GM18873 (cell line): ENCODE measurements around the gene S100A16.
A peak's percentile ranks its signal among the peaks of the same experiment; 100 is the strongest.

Experiments
- ATAC-seq: cut with Tn5 transposase; IDR thresholded peaks from one replicate; pipeline ENCODE4 v1.9.1; 2021; ENCODE audit warnings: mild to moderate bottlenecking, moderate library complexity, moderate number of reproducible peaks; ENCODE audit not compliant: unreplicated experiment, low FRiP score

Gene S100A16

DNA sequence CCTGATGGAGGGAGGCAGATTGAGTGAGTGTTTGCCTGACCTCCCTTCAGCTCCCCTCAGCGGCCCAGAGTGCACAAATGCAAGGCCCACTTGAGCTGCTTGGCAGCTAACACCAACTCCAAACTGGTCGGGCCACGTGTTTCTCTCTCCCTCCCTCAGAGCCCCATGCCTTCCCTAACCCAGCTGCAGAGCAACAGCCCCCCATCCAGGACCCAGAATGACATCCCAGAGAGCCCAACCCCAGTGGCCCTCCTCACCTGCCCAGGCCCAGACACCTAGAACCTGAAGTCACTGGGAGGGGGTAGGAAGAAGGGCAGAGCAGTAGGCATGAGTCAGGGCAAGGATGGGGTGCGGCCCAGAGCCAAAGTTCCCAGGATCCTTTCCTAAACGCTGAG, 4.0 kb upstream of the S100A16 start:
- ATAC-seq, result no peak

DNA sequence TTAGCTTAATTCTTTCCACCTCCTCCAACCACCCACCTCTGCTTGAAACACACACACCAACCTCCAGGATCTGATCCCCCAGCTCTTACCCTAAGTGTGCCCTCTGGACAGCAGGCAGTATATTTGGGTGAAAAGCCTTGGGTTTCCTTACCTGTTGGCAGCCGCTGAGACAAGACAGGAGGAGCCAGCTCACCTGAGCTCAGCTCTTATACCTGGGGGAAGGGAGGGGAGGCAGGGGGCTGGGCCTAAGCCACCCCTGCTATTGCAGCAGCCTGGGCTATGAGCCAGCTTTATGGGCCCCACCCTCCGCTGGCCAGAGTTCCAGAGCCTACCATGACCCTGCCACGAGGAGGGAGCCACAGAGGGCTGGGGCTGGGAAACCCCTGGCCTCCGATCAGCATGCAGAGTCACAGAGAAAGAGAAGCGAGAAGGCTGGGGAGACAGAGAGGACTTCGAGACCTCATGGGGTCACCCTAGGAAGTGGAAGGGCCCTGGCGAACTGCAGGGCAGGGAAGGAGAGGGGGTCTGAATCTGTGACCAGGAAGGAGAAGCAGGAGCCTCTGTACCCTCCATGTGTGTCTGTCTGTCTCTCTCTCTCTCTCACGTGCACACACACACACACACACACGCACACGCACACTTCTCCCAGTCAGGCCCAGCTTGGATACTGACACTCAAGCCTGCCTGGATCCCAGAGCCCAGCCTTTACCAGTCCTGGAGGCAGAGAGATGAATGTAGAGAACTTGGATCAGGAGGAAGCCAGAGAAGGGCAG, 3.4 kb upstream of the S100A16 start, which contains the start of gene S100A14:
Gene S100A14, minus strand, starts transcription at position 182 of the 773 bp plus-strand sequence. CDS start 467 bp downstream, outside the sequence.
- no peak for ATAC-seq

DNA sequence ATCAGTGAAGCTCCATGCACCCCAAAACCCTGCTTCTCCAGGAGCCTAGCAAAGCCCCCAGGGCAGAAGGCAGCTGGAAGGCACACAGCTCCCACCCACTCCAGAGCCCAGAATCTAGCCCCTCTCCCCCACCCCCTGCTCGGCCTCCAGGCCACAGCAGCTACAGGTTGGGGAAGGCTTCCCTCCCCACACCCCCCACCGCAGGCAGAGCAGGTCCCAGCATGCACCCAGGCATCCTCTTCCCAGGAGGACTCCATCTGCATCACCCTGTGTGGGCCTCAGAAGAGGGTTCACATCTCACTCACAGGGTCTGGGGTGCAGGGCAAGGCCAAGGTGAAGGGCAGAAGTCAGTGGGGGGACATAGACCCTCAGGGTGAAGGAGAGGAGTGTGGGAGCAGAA, 2.5 kb upstream of the S100A16 start:
- ATAC-seq, result no peak

DNA sequence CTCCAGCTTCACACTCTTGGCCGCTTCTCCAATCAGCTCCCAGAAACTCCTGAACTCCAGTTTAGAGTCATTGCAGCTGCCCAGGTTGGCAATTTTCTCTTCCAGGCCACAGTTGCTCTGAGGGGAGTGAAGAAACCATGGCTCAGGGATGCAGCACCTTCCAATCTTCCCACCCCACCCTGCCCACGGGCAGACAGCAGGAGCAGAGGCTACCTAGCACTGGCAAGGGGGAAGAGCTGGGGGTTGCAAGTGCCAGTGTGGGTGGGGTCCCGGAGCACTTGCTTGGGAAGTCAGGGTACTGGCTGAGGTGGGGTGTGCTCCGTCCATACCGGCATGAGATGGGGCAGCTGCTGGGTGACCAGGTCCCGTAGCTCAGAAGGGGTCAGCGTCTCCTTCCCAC, 2.0 kb upstream of the S100A16 start:
- ATAC-seq, result no peak

DNA sequence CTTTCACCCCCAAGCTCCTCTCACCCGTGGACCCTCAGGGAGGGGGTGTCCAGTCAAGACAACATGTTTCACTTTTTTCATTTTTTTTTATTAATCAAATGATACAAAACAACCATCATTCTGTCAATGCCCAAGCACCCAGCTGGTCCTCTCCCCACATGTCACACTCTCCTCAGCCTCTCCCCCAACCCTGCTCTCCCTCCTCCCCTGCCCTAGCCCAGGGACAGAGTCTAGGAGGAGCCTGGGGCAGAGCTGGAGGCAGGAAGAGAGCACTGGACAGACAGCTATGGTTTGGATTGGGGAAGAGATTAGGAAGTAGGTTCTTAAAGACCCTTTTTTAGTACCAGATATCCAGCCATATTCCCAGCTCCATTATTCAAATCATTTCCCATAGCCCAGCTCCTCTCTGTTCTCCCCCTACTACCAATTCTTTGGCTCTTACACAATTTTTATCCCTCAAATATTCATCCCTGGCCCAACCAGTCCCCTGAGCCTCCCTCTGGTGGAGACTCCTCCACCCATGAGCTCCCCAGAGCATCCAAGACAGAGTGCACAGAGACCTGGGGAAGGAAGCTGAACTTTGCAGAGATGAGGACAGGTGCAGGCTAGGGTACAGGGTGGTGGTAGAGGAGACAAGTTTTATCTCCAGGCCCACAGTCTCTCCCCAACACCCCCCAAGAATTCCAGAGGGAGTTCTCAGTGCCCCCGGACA, 1.4 kb upstream of the S100A16 start:
- no peak for ATAC-seq

DNA sequence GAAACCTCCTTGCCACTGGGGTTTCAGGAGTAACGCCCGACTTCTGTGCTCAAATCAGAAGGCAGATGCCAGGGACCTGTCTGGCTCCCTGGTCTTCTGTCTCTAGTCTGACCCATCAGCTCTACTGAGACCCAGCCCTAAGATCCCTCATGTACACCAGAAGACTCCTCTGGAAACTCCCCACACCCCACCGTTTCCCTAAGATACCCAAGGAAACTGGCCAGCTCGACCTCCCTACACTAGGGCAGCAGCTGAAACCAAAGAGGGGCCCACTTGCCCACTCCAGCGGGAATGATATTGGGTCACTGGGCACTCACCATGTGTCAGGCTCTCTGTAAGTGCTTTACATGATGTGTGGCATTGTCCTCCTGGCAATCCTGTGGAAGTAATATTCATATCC, 469 bp upstream of the S100A16 start:
- no peak for ATAC-seq

DNA sequence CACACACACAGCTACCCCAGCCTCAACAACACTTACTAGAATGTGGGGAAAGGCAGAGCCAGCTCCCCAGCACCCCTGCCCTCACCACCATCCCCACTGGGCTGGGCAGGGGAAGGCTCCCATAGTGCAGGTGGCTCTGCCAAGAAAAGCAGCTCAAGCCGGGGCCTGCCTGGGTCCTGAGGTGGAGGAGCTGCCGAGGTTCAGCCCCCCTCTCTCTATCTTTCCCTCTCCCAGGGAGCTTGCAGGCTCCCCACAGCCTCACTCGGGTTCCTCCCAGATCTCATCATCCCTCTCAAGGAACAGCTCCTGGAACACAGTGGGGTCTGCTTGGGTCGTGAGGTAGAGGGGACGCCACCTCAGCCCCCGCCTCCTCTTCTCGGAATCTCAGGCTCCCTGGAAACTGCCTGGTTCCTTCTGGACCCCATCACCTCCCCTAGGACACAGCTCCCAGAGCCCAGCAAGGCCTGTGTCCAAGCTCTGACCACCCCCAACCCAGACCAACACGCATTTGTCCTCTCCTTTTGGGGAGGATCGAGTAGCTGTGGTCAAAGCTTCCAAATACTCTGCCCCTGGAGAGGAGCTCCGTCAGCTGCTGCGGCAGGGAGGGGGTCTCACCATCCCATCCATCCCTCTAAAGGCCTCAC, 704 bp downstream of the S100A16 start:
- no peak for ATAC-seq

DNA sequence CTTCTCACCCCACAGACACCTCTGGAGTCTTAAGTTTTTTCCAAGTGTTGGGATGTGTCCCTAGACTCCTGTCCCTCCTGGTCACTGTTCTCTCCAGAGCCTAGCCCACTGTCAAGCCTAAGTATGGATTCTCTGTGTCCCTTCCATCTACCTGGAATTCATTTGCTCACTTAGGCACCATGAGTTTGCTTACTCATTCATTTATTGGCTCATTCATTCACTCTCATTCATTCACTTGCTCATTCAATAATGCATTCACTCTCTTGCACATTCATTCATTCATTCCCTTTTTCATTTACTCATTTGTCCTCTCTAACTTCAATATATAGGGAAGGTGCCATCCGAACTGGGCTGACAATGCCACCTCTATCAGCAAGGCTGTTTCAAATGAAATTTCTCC, 1.6 kb downstream of the S100A16 start:
- ATAC-seq, result no peak

DNA sequence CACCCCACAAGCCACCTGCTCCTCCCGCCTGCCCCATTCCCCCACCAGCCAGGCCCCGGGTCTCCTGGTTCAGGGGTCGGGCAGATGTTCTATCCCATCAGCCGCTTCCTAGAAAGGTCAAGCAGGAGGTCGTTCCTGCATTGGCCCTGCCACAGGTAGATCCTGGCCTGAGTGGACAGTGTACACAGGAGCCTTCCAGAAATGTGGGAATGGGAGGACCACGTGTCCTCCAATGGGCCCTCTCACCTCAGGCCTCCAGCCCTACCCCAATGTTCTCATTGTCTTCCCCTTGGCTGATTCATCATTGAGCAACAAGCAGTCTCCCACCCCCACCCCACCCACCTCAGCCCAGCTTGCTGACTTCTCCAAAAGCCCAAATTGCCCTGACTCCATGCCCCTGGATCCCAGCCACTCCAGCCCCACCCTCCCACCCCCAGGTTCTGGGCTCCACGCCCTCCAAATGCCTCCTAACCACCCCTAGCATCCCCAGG, 2.1 kb downstream of the S100A16 start:
- no peak for ATAC-seq

DNA sequence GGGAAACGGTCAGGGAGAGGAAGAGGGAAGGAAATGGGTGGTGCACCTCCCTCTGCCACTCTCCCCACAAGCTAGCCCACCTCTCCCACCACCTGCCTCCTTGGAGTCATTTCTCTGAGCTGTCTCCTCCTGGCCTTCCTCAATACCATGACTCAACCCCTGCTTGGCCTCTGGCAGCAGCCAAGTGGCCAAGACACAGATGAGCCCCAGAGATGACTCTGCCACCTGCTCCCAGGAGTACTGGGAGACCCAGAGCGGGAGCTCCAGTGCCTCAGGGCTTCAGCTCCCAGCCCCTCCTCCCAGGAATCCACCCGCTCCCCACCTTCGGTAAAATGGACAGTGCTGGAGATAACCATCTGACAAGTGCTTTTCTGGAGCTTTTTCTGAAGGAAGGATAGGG, 2.6 kb downstream of the S100A16 start:
- ATAC-seq, result no peak

DNA sequence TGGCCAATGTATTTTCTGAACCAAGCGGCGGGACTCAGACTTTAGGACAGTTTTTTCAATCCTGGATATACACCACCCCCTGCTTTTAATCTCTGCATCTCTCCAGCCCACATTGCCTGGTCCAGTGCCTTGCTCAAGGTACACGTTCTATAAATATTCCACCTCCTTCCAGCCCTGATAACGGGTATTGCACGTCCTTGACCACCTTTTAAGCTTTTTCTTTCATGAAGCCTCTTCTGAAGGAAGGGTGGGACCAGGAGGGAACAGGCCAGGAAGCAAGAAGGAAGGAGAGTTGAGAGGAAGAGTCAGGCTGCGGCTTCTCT, 3.4 kb downstream of the S100A16 start:
- ATAC-seq, result no peak

DNA sequence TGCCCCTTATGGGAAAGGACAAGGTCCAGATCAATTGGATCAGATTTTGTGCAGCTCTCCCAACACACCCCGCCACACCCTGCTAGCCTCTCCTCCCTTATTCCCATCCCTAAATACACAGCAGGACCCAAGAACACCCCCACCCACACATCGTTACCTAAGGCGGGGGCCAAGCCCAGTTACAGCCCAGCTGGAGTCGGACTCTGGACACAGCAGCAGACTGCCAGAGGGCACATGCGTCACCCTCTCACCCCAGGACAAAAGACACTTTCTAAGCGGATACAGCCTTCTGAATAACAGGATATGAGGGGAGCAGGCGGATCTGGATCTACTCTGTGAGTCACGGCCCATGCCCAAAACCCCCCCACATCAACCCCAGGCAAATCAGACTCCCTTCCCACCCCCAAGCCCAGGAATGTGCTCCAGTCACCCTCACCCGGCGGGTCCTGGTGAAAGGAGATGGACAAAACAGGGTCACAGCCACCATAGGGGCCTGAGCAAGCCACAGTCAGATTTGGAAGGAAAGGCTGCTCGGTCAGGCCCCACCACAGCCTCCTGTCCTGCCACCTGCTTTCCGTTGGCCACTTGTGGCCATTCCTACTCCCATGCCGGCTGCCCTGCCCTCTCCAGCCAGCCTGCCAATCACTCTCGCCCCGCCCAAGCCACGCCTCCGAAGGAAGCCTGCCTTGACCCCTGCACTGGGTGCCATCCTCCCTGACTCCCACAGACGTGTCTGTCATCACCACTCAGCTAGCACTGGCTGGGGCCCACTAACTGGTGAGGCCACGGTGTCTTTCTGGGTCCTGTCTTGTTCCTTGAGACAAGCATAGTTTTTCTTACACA, 4.0 kb downstream of the S100A16 start:
- no peak for ATAC-seq

DNA sequence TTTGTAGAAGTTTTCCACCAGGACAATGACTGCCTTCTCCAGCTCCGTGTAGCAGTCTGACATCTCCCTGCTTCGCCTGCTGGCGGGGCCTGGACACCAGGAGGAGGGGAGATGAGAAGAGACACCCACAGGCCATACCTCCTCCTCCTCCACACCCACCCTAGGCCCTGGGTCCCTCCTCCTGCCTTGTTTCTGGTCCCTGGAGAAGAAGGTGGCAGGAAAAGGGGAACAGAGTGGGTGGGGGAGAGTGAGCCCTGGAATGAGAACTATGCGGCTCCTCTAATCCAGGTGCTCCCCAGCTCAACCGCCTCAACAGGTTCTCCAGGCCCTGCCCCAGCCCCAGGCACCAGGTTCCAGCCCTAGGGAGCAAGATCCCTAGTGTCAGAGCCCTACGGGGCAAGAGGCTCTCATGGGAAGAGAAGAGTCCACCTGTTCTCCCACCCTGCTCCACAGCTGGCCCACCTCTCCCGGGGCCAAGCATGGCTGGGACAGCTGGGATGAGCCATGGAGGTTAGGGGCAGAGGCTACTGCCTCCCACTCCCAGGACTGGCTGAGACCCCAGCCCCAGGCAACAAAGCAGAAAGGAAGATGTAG, 4.8 kb downstream of the S100A16 start:
- no peak for ATAC-seq

DNA sequence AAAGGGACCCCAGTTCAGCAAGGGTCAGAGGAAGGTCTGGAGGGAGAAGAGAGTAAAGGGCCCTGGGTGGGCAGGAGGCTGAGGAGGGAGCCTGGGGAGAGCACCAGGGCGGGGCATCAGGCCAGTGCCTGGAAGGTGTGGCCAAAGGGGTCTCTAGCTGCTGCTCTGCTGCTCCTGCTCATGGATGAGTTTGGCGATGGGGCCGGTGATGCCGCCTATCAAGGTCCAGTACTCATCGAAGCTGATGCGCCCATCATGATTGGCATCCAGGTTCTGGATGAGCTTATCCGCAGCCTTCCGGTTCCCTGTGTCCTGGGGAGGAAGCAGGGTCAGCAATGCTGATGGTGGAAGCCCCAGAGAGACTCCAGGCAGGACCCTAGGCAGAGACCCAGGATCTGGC, 5.6 kb downstream of the S100A16 start:
- ATAC-seq, result no peak

DNA sequence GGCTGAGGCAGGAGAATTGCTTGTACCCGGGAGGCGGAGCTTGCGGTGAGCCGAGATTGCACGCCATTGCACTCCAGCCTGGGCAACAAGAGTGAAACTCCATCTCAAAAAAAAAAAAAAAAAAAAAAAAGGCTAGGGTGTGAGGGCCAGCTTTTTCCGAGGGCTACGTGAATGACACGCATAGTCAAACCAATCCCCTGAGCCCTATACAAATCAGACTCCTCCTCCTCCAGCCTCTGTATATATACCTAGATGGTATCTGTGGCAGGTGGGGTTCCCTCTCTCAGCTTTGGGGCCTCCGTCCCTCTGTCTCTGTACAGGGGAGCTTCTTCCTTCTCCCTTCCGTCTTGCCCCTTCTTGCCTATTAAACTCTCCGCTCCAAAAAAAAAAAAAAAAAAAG, 6.7 kb downstream of the S100A16 start:
- ATAC-seq, result no peak

DNA sequence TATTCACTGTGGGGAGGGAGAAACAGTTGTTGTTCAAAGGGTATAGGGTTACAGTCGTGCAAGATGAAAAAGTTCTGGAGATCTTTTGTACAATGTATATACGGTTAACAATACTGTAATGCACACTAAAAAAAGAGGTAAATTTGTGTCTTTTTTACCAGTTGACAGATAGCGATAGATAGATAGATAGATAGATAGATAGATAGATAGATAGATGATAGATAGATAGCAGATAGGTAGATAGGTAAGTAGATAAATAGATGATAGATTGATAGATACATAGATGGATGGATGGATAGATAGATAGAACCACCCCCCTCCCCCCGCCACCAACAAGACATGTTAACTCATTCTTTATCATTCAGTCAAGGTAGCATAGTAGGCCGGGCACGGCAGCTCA, 10.2 kb downstream of the S100A16 start:
- no peak for ATAC-seq

DNA sequence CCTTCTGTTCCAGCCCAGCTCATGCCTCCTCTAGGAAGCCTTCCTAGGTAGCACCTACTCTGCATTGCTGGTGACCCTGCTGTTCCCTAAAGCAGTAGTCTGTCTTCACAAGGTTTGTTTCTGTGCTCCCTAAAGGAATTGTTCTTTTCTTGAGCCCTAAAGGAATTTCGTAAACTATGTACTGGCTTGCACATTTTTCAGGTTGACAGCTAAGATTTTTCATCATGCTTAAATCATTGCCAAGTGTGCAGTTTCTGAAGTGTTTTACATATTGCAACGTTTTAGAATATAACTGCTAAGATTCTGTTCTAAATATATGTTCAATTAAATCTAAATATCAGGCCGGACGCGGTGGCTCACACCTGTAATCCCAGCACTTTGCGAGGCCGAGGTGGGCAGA, 13.1 kb downstream of the S100A16 start:
- ATAC-seq, result no peak

DNA sequence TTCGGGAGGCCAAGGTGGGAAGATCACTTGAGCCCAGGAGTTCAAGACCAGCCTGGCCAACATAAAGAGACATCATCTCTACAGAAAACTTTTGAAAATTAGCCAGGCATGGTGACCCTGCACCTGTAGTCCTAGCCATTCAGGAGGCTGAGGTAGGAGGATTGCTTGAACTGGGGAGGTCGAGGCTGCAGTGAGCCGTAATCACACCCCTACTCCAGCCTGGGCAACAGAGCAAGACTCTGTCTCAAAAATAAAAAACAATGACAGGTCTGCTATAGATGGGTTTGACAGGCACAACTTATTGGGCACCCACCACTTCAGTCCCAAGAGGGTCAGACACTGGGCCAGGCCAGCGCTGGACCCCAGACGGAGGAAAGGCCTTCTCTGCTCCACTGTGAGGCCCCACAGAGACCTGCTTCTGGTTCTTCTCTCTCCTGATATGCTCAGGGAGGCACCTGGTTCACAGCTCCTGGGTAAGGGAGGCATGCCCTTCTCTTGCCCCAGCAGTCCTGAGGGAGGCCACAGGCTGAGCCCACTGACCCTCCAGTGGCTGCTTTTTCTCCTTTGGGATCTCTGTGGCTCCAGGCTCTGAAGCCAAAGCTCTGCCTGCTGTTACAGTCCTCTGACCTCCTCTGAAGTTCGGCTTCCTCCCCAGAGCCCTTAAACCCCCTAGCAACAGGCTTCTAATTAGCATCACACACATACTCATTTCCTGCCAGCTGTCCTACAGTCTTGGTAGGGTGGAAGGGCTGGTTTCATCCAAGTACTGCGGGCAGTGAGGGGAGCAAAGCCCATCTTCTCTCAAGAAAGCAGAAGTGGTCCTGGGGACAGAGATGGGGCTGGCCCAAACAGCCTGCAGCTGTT, 14.4 kb downstream of the S100A16 start:
- peak; percentile 95 for ATAC-seq

DNA sequence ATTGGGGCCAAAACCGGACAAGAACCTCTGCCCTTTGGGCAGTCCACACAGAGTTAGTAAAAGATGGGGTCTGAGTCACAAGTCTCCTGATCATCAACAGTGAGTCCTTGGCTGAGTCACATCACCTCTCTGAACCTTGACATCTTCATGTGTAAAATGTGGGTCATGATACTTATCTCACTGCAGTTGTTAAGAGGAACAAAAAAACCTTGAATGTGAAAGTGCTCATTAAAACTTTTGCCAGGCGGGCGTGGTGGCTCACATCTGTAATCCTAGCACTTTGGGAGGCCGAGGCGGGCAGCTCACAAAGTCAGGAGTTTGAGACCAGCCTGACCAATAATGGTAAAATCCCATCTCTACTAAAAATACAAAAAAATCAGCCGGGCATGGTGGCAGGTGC, 15.7 kb downstream of the S100A16 start:
- ATAC-seq, result no peak
